Neural progenitor cell (in vitro differentiated cells): ENCODE measurements around the gene IGDCC3. TPM values are rescaled to one million over a fixed set of nuclear protein-coding genes. Genes with fewer than 3 reads are reported as not detected.
A peak's percentile ranks its signal among the peaks of the same experiment; 100 is the strongest.

Experiments used
- DNase-seq: peaks from one replicate; pipeline ENCODE4 v3.0.0-alpha.2; 2016; ENCODE audit warnings: low spot score
- H2AFZ ChIP-seq: fragments of 200-600 bp; sonication (generic); replicated peaks from 2 replicates; pipeline ENCODE4 v1.6.1; 2016; ENCODE audit warnings: antibody characterized with exemption
- H3F3A ChIP-seq: fragments of 200-600 bp; sonication (generic); 2 replicates; pipeline ENCODE4 v1.6.1; 2016; ENCODE audit warnings: antibody characterized with exemption, low read depth
- H3K27ac ChIP-seq: fragments of 200-600 bp; sonication (generic); 2 replicates; pipeline ENCODE4 v1.5.1; 2016; ENCODE audit warnings: mild to moderate bottlenecking
- H3K27me3 ChIP-seq: fragments of 200-600 bp; sonication (generic); 2 replicates; pipeline ENCODE4 v1.6.1; 2016; ENCODE audit warnings: mild to moderate bottlenecking, moderate library complexity
- H3K36me3 ChIP-seq: fragments of 200-600 bp; sonication (generic); 2 replicates; pipeline ENCODE4 v1.5.1; 2016
- H3K4me1 ChIP-seq: fragments of 200-600 bp; sonication (generic); 2 replicates; pipeline ENCODE4 v1.6.1; 2016; ENCODE audit warnings: mixed run types
- H3K4me2 ChIP-seq: fragments of 200-600 bp; sonication (generic); 2 replicates; pipeline ENCODE4 v1.6.1; 2016
- H3K4me3 ChIP-seq: fragments of 200-600 bp; sonication (generic); 2 replicates; pipeline ENCODE4 v1.5.1; 2016
- H3K79me2 ChIP-seq: fragments of 200-600 bp; sonication (generic); 2 replicates; pipeline ENCODE4 v1.6.1; 2016; ENCODE audit warnings: low read depth
- H3K9ac ChIP-seq: fragments of 200-600 bp; sonication (generic); 2 replicates; pipeline ENCODE4 v1.6.1; 2016
- H3K9me3 ChIP-seq: fragments of 200-600 bp; sonication (generic); 2 replicates; pipeline ENCODE4 v1.5.1; 2016; ENCODE audit warnings: low read depth
- H4K20me1 ChIP-seq: fragments of 200-600 bp; sonication (generic); 2 replicates; pipeline ENCODE4 v1.6.1; 2016; ENCODE audit warnings: low read depth
- H3K27ac Mint-ChIP-seq: 3 replicates; pipeline ENCODE4 v1.8.0; 2021; ENCODE audit warnings: mixed read lengths
- H3K27me3 Mint-ChIP-seq: 2 replicates; pipeline ENCODE4 v1.8.0; 2022; ENCODE audit warnings: low read depth, mild to moderate bottlenecking, inconsistent platforms, moderate library complexity, mixed read lengths; ENCODE audit not compliant: insufficient read depth
- H3K36me3 Mint-ChIP-seq: 3 replicates; pipeline ENCODE4 v1.8.0; 2021; ENCODE audit warnings: mixed read lengths
- H3K4me1 Mint-ChIP-seq: 3 replicates; pipeline ENCODE4 v1.8.0; 2021; ENCODE audit warnings: mixed read lengths
- H3K4me3 Mint-ChIP-seq: 3 replicates; pipeline ENCODE4 v1.8.0; 2021; ENCODE audit warnings: mild to moderate bottlenecking, moderate library complexity, mixed read lengths
- H3K9me3 Mint-ChIP-seq: 3 replicates; pipeline ENCODE4 v1.8.0; 2020; ENCODE audit warnings: mixed read lengths
- EZH2 ChIP-seq: fragments of 200-600 bp; sonication (generic); IDR thresholded peaks from 2 replicates; pipeline ENCODE4 v1.6.1; 2017; ENCODE audit warnings: antibody characterized with exemption, mild to moderate bottlenecking, moderate library complexity
- EZH2phosphoT487 ChIP-seq: fragments of 200-600 bp; sonication (generic); IDR thresholded peaks from 2 replicates; pipeline ENCODE4 v1.6.1; 2017; ENCODE audit warnings: antibody characterized with exemption
- total RNA-seq: library from RNA; depleted of rRNA; stranded (reverse); fragments of >200 nt; gene quantifications from 2 replicates; pipeline ENCODE4 v1.2.3, GENCODE V29; 2015; ENCODE audit warnings: low replicate concordance
- TF ChIP-seq, protein P1 (sequence below): fragments of 200-600 bp; sonication (generic); IDR thresholded peaks from 2 replicates; pipeline ENCODE4 v1.5.1; 2017; ENCODE audit warnings: antibody characterized with exemption, mild to moderate bottlenecking

Gene IGDCC3
- total RNA-seq, 1 donor from 2014 or later, result 15.8 TPM

DNA sequence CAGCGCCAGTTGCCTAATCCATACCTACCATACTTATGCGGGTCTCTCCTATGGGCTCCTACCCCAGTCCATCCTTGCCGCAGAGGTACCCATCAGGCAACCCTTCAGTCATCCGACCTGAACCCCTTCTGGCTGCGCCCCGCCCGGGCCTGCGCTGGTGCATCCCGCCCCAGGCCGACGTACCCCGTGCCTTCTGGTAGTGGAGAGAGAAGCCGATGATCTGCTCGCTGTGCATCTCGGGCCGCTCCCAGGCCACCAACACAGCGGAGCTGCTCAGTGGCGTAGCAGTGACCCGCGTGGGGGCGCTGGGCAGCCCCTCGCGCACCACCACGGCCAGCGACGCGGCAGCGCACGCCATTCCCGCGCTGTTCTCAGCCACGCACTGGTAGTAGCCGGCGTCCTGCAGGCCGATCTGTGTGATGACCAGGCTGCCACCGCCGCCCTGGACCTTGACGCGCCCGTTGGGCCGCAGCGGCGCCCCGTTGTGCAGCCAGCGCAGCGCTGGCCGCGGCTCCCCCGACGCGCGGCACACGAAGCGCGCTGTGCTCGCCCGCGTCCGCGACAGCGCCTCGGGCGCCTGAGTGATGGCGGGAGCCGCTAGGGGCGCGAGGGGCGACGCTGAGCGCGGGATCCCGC is 17.9 kb upstream of the IGDCC3 start:
- no peaks in the 10 kb centered on the region for H3K4me1 ChIP-seq
- Mint-ChIP-seq H3K9me3 (no peaks in the 10 kb centered on the region), H3K4me1 (peaks cover 16% of the 10 kb centered on the region), H3K36me3 (peaks cover 7% of the 10 kb centered on the region), H3K27me3 (peaks cover 5% of the 10 kb centered on the region), H3K27ac (no peak overlapping the region), H3K4me3 (no peak overlapping the region)
- TF ChIP-seq, protein P1, sequence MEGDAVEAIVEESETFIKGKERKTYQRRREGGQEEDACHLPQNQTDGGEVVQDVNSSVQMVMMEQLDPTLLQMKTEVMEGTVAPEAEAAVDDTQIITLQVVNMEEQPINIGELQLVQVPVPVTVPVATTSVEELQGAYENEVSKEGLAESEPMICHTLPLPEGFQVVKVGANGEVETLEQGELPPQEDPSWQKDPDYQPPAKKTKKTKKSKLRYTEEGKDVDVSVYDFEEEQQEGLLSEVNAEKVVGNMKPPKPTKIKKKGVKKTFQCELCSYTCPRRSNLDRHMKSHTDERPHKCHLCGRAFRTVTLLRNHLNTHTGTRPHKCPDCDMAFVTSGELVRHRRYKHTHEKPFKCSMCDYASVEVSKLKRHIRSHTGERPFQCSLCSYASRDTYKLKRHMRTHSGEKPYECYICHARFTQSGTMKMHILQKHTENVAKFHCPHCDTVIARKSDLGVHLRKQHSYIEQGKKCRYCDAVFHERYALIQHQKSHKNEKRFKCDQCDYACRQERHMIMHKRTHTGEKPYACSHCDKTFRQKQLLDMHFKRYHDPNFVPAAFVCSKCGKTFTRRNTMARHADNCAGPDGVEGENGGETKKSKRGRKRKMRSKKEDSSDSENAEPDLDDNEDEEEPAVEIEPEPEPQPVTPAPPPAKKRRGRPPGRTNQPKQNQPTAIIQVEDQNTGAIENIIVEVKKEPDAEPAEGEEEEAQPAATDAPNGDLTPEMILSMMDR, result peak; percentile 22
- no peak for TF ChIP-seq EZH2phosphoT487
- no peaks in the 10 kb centered on the region for H3K9me3 ChIP-seq
- H3K9ac ChIP-seq, result no peak overlapping the region
- no peaks in the 10 kb centered on the region for H4K20me1 ChIP-seq
- no peak overlapping the region for H3K4me3 ChIP-seq
- no peaks in the 10 kb centered on the region for H3K36me3 ChIP-seq
- H2AFZ ChIP-seq, result no peak overlapping the region
- H3K27me3 ChIP-seq, result peaks cover 32% of the 10 kb centered on the region
- H3F3A ChIP-seq, result peaks cover 4% of the 10 kb centered on the region
- H3K27ac ChIP-seq, result no peak overlapping the region
- DNase-seq, result peak; percentile 62
- H3K79me2 ChIP-seq, result no peaks in the 10 kb centered on the region
- peak overlapping the region; percentile 71 for H3K4me2 ChIP-seq

DNA sequence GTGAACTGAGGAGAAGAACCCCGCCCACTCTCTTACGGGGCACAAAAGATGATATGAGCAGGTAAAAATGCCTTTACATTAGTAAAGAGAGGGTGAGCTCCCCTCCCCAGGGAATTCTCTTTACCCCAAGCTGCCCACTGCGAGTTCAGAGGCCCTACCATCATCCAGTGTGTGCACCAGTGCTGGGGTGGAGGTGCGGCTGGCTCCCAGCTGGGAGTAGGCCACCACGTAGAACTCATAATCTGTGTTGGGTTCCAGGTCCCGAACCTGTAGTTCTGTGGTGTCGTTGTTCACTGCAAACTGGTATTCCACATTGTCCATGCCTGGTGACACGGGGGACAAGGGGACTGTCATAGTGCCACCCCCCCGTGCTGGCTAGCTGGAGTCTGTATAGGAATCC is 17.1 kb upstream of the IGDCC3 start:
- H3K36me3 ChIP-seq, result no peaks in the 10 kb centered on the region
- H3K4me2 ChIP-seq, result no peak overlapping the region
- H3K27me3 Mint-ChIP-seq, result peaks cover 5% of the 10 kb centered on the region
- no peak overlapping the region for H3K27ac Mint-ChIP-seq
- TF ChIP-seq EZH2phosphoT487, result no peak
- TF ChIP-seq, protein P1, result no peak
- TF ChIP-seq EZH2, result no peak
- H3K9me3 ChIP-seq, result no peaks in the 10 kb centered on the region
- H3K4me3 Mint-ChIP-seq, result no peak overlapping the region
- no peaks in the 10 kb centered on the region for H3K4me1 ChIP-seq
- H3K36me3 Mint-ChIP-seq, result peaks cover 9% of the 10 kb centered on the region
- peaks cover 4% of the 10 kb centered on the region for H3F3A ChIP-seq
- H3K9me3 Mint-ChIP-seq, result no peaks in the 10 kb centered on the region
- no peak overlapping the region for H2AFZ ChIP-seq
- DNase-seq, result no peak
- H3K4me1 Mint-ChIP-seq, result peaks cover 9% of the 10 kb centered on the region
- H3K9ac ChIP-seq, result no peak overlapping the region
- H4K20me1 ChIP-seq, result no peaks in the 10 kb centered on the region
- no peak overlapping the region for H3K27ac ChIP-seq
- no peaks in the 10 kb centered on the region for H3K79me2 ChIP-seq
- peaks cover 32% of the 10 kb centered on the region for H3K27me3 ChIP-seq
- H3K4me3 ChIP-seq, result no peak overlapping the region

DNA sequence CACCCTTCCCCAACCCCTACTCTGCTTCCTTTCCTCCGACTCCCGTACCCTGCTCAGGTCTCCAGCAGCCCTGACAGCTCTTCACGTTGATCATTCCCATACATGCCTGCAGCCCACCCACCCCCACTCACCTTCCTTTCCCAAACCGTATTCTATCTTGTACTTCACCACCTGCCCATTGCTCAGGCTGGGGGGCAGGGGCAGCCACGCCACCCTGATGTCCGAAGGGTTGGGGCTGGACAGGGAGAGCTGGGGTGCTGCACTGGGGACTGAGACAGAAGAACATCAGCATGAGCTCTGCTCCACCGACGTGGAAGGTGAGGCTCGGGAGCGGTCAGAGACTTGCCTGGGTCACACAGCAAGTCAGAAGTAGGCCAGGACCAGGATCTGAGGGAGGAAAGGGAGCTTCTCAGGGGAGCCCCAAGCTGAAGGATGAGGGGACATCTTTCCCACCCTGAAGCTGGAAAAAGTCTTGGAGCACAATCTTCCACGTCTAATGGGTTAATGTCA is 16.5 kb upstream of the IGDCC3 start:
- Histone ChIP-seq H3K27me3 (peaks cover 32% of the 10 kb centered on the region), H3K9ac (no peak overlapping the region), H3K27ac (no peak overlapping the region), H4K20me1 (no peaks in the 10 kb centered on the region), H3K4me3 (no peak overlapping the region), H3K79me2 (no peaks in the 10 kb centered on the region), H3F3A (peaks cover 4% of the 10 kb centered on the region), H3K4me1 (no peaks in the 10 kb centered on the region), H2AFZ (no peak overlapping the region), H3K4me2 (no peak overlapping the region), H3K9me3 (no peaks in the 10 kb centered on the region), H3K36me3 (no peaks in the 10 kb centered on the region)
- Mint-ChIP-seq H3K4me1 (peaks cover 7% of the 10 kb centered on the region), H3K4me3 (no peak overlapping the region), H3K9me3 (no peaks in the 10 kb centered on the region), H3K27me3 (peaks cover 5% of the 10 kb centered on the region), H3K36me3 (peaks cover 11% of the 10 kb centered on the region), H3K27ac (no peak overlapping the region)
- TF ChIP-seq EZH2, result no peak
- TF ChIP-seq, protein P1, result no peak
- TF ChIP-seq EZH2phosphoT487, result no peak
- no peak for DNase-seq
